Naive thymus-derived CD4-positive, alpha-beta T cell (primary cell): ENCODE results near the gene COX7B2. TPM values are rescaled to one million over a fixed set of nuclear protein-coding genes. Genes with fewer than 3 reads are reported as not detected.

Source experiments
- ATAC-seq: fragments of 150-1000 bp; cut with Tn5 transposase; 2 replicates; pipeline ENCODE4 v1.10.0; 2021; ENCODE audit warnings: mild to moderate bottlenecking, moderate library complexity
- CTCF ChIA-PET: fragments of 350-600 bp; sonication (Branson Sonifier 250); formaldehyde crosslinking; loops from one replicate; lab custom pipeline; 2021; ENCODE audit warnings: antibody characterized with exemption; lab: Charles Lee
- POLR2A ChIA-PET: fragments of 350-600 bp; sonication (Branson Sonifier 250); formaldehyde crosslinking; loops from one replicate; lab custom pipeline; 2021; ENCODE audit warnings: antibody characterized with exemption, inconsistent platforms; lab: Charles Lee
- DNase-seq, 9 donors: peaks; one replicate each; pipeline versions ENCODE4 v3.0.0 to v3.0.0-alpha.2; 2020 to 2022; ENCODE audit warnings: mixed read lengths in 1 of 9
- H3K27ac ChIP-seq: one replicate; pipeline ENCODE4 v1.7.0; 2013; ENCODE audit warnings: mild to moderate bottlenecking, low read depth, low read length, moderate library complexity
- H3K27me3 ChIP-seq, 2 donors: one replicate each; pipeline ENCODE4 v1.7.0; 2013; ENCODE audit warnings: low read length in 2 of 2, mild to moderate bottlenecking in 2 of 2, moderate library complexity in 2 of 2; ENCODE audit not compliant: control insufficient read depth in 2 of 2, insufficient read depth in 2 of 2
- H3K36me3 ChIP-seq, 3 experiments: 1 replicate in 2 of 3; 2 replicates in 1 of 3; pipeline ENCODE4 v1.7.0; 2013; ENCODE audit warnings: low read length in 3 of 3, mild to moderate bottlenecking in 3 of 3, moderate library complexity in 1 of 3; ENCODE audit not compliant: insufficient read depth in 3 of 3, control insufficient read depth in 2 of 3
- H3K4me1 ChIP-seq, 2 donors: one replicate each; pipeline ENCODE4 v1.7.0; 2013; ENCODE audit warnings: low read length in 2 of 2, mild to moderate bottlenecking in 2 of 2, moderate library complexity in 1 of 2; ENCODE audit not compliant: control insufficient read depth in 2 of 2, insufficient read depth in 2 of 2
- H3K4me3 ChIP-seq: 2 replicates; pipeline ENCODE4 v1.7.0; 2013; ENCODE audit warnings: mild to moderate bottlenecking, low read length
- H3K9me3 ChIP-seq, 3 experiments: 1 replicate in 2 of 3; 2 replicates in 1 of 3; pipeline ENCODE4 v1.7.0; 2013; ENCODE audit warnings: low read length in 3 of 3; ENCODE audit not compliant: control insufficient read depth in 2 of 3
- H3K27ac Mint-ChIP-seq, 9 donors: one replicate each; pipeline ENCODE4 v1.8.0; 2020 to 2022; ENCODE audit warnings: mixed read lengths in 9 of 9, mild to moderate bottlenecking in 8 of 9, moderate library complexity in 5 of 9, inconsistent platforms in 2 of 9
- H3K27me3 Mint-ChIP-seq, 5 donors: one replicate each; pipeline ENCODE4 v1.8.0; 2021 to 2022; ENCODE audit warnings: mixed read lengths in 5 of 5, mild to moderate bottlenecking in 1 of 5
- H3K36me3 Mint-ChIP-seq, 5 donors: one replicate each; pipeline ENCODE4 v1.8.0; 2020 to 2022; ENCODE audit warnings: mixed read lengths in 5 of 5, mild to moderate bottlenecking in 3 of 5, inconsistent platforms in 1 of 5
- H3K4me1 Mint-ChIP-seq, 7 donors: one replicate each; pipeline ENCODE4 v1.8.0; 2020 to 2022; ENCODE audit warnings: mixed read lengths in 7 of 7, mild to moderate bottlenecking in 3 of 7, inconsistent platforms in 1 of 7
- H3K4me3 Mint-ChIP-seq, 10 donors: one replicate each; pipeline ENCODE4 v1.8.0; 2020 to 2022; ENCODE audit warnings: mild to moderate bottlenecking in 10 of 10, mixed read lengths in 10 of 10, moderate library complexity in 6 of 10, inconsistent platforms in 2 of 10
- H3K9me3 Mint-ChIP-seq, 11 donors: one replicate each; pipeline ENCODE4 v1.8.0; 2020 to 2022; ENCODE audit warnings: mixed read lengths in 11 of 11, mild to moderate bottlenecking in 4 of 11, inconsistent platforms in 1 of 11, moderate library complexity in 1 of 11
- intact Hi-C, 2 donors: fragments of 100-400 bp; cut with micrococcal nuclease; formaldehyde crosslinking; loops; one replicate each; pipeline ENCODE4 v1.15.1; 2023
- polyA plus RNA-seq, 2 donors: library from polyadenylated mRNA; unstranded; fragments of 300-500 nt; fragmentation: Illumina TruSeq; gene quantifications; one replicate each; pipeline ENCODE4 v1.2.3, GENCODE V29; 2021
- total RNA-seq, 6 experiments: library from RNA in 5 of 6; stranded (reverse) in 5 of 6; gene quantifications; 1 replicate in 5 of 6; 2 replicates in 1 of 6; pipeline ENCODE4 v1.2.3 and lab custom pipeline; 2021 to 2026

Gene COX7B2
- total and polyA plus RNA-seq, 7 experiments from 2014 or later: not detected

- H3K36me3 ChIP-seq: no peaks in the 10 kb centered on the region
- Mint-ChIP-seq H3K36me3 (no peaks in the 10 kb centered on the region), H3K27me3 (peaks cover 0 to 10% (median 0%) of the 10 kb centered on the region in 5 donors), H3K27ac (no peak overlapping the region), H3K4me3 (no peak overlapping the region), H3K9me3 (peaks cover 0 to 6% (median 0%) of the 10 kb centered on the region in 11 donors), H3K4me1 (no peaks in the 10 kb centered on the region)
- no peak overlapping the region for H3K4me3 ChIP-seq
- intact Hi-C loops: no loop called here
- no peaks in the 10 kb centered on the region for H3K9me3 ChIP-seq
- ATAC-seq: no peak
- H3K4me1 ChIP-seq: no peaks in the 10 kb centered on the region
- ChIA-PET CTCF (no interaction called here), POLR2A (no interaction called here)
- no peak for DNase-seq
- H3K27me3 ChIP-seq: no peaks in the 10 kb centered on the region
- H3K27ac ChIP-seq: no peak overlapping the region
Observed at GRCh38 chr4:46900082-46900481, 9.0 kb downstream of the COX7B2 start.

- H3K27me3 Mint-ChIP-seq: peaks cover 0 to 10% (median 0%) of the 10 kb centered on the region in 5 donors
- Histone ChIP-seq H3K27me3 (no peaks in the 10 kb centered on the region), H3K27ac (no peak overlapping the region), H3K36me3 (no peaks in the 10 kb centered on the region), H3K9me3 (no peaks in the 10 kb centered on the region), H3K4me1 (no peaks in the 10 kb centered on the region), H3K4me3 (no peak overlapping the region)
- intact Hi-C loops: no loop called here
- peaks cover 0 to 12% (median 0%) of the 10 kb centered on the region in 11 donors for H3K9me3 Mint-ChIP-seq
- H3K4me1 Mint-ChIP-seq: no peaks in the 10 kb centered on the region
- ATAC-seq (no peak), DNase-seq (no peak)
- H3K36me3 Mint-ChIP-seq: no peaks in the 10 kb centered on the region
- ChIA-PET CTCF (no interaction called here), POLR2A (no interaction called here)
- H3K27ac Mint-ChIP-seq: no peak overlapping the region
- no peak overlapping the region for H3K4me3 Mint-ChIP-seq
Observed at GRCh38 chr4:46894826-46895225, 14.2 kb downstream of the COX7B2 start.

GRCh38 chr4:46890056-46890455 is 19.0 kb downstream of the COX7B2 start:
- intact Hi-C loops: no loop called here
- DNase-seq (no peak), ATAC-seq (no peak)
- Histone ChIP-seq H3K4me1 (no peaks in the 10 kb centered on the region), H3K27ac (no peak overlapping the region), H3K9me3 (no peaks in the 10 kb centered on the region), H3K4me3 (no peak overlapping the region), H3K27me3 (no peaks in the 10 kb centered on the region), H3K36me3 (no peaks in the 10 kb centered on the region)
- peaks cover 0 to 10% (median 5%) of the 10 kb centered on the region in 5 donors for H3K27me3 Mint-ChIP-seq
- CTCF ChIA-PET: no interaction called here
- POLR2A ChIA-PET: no interaction called here
- H3K4me1 Mint-ChIP-seq: no peaks in the 10 kb centered on the region
- H3K4me3 Mint-ChIP-seq: no peak overlapping the region
- no peak overlapping the region for H3K27ac Mint-ChIP-seq
- H3K36me3 Mint-ChIP-seq: no peaks in the 10 kb centered on the region
- H3K9me3 Mint-ChIP-seq: peaks cover 0 to 8% (median 0%) of the 10 kb centered on the region in 11 donors

DNA sequence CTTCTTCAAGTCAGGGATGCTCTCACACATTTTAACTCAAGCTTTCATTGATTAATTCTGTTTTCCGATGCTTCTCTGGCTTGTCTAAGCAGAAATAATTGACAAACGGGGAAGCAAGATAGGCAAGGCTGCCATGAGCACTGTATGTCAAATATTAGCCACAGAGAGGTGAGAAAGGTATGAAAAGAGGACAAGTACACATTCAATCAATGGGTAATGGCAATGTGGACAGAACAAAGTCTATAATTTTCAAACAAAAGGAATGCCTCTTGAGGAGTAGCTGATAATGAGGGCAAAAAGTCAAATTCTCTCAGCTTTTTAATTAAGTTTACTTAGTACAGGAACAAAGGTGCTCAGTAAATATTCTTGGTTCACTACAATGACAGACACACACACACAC is 19.6 kb downstream of the COX7B2 start:
- Mint-ChIP-seq H3K27ac (no peak overlapping the region), H3K4me1 (no peaks in the 10 kb centered on the region), H3K9me3 (peaks cover 0 to 8% (median 0%) of the 10 kb centered on the region in 11 donors), H3K4me3 (no peak overlapping the region), H3K36me3 (no peaks in the 10 kb centered on the region), H3K27me3 (peaks cover 0 to 10% (median 5%) of the 10 kb centered on the region in 5 donors)
- no peak for ATAC-seq
- H3K4me3 ChIP-seq: no peak overlapping the region
- H3K27ac ChIP-seq: no peak overlapping the region
- POLR2A ChIA-PET: no interaction called here
- intact Hi-C loops: no loop called here
- no peaks in the 10 kb centered on the region for H3K27me3 ChIP-seq
- CTCF ChIA-PET: no interaction called here
- H3K36me3 ChIP-seq: no peaks in the 10 kb centered on the region
- no peaks in the 10 kb centered on the region for H3K4me1 ChIP-seq
- DNase-seq: no peak
- H3K9me3 ChIP-seq: no peaks in the 10 kb centered on the region

GRCh38 chr4:46886711-46887110 is 22.3 kb downstream of the COX7B2 start:
- no peaks in the 10 kb centered on the region for H3K27me3 ChIP-seq
- H3K4me1 Mint-ChIP-seq: no peaks in the 10 kb centered on the region
- H3K36me3 ChIP-seq: no peaks in the 10 kb centered on the region
- peaks cover 0 to 8% (median 0%) of the 10 kb centered on the region in 11 donors for H3K9me3 Mint-ChIP-seq
- no peak for DNase-seq
- H3K36me3 Mint-ChIP-seq: no peaks in the 10 kb centered on the region
- H3K27ac ChIP-seq: no peak overlapping the region
- no peak overlapping the region for H3K4me3 ChIP-seq
- no peak overlapping the region for H3K4me3 Mint-ChIP-seq
- ChIA-PET POLR2A (no interaction called here), CTCF (no interaction called here)
- peaks cover 0 to 11% (median 5%) of the 10 kb centered on the region in 5 donors for H3K27me3 Mint-ChIP-seq
- H3K9me3 ChIP-seq: no peaks in the 10 kb centered on the region
- no peaks in the 10 kb centered on the region for H3K4me1 ChIP-seq
- H3K27ac Mint-ChIP-seq: no peak overlapping the region
- intact Hi-C loops: no loop called here
- no peak for ATAC-seq

- Mint-ChIP-seq H3K27me3 (peaks cover 0 to 5% (median 0%) of the 10 kb centered on the region in 5 donors), H3K4me1 (no peaks in the 10 kb centered on the region), H3K27ac (no peak overlapping the region), H3K4me3 (no peak overlapping the region), H3K36me3 (no peaks in the 10 kb centered on the region), H3K9me3 (peaks cover 0 to 6% (median 0%) of the 10 kb centered on the region in 11 donors)
- CTCF ChIA-PET: no interaction called here
- DNase-seq: no peak
- no peak for ATAC-seq
- Histone ChIP-seq H3K4me1 (no peaks in the 10 kb centered on the region), H3K27ac (no peak overlapping the region), H3K27me3 (no peaks in the 10 kb centered on the region), H3K9me3 (no peaks in the 10 kb centered on the region), H3K4me3 (no peak overlapping the region), H3K36me3 (no peaks in the 10 kb centered on the region)
- POLR2A ChIA-PET: no interaction called here
- intact Hi-C loops: no loop called here
Observed at GRCh38 chr4:46878641-46879040, 30.4 kb downstream of the COX7B2 start.

GRCh38 chr4:46874811-46875210 is 34.2 kb downstream of the COX7B2 start:
- Histone ChIP-seq H3K27ac (no peak overlapping the region), H3K36me3 (no peaks in the 10 kb centered on the region), H3K4me3 (no peak overlapping the region), H3K9me3 (no peaks in the 10 kb centered on the region), H3K4me1 (no peaks in the 10 kb centered on the region), H3K27me3 (no peaks in the 10 kb centered on the region)
- H3K4me3 Mint-ChIP-seq: no peak overlapping the region
- ATAC-seq: no peak
- peaks cover 0 to 11% (median 0%) of the 10 kb centered on the region in 5 donors for H3K27me3 Mint-ChIP-seq
- H3K4me1 Mint-ChIP-seq: no peaks in the 10 kb centered on the region
- ChIA-PET CTCF (no interaction called here), POLR2A (no interaction called here)
- H3K9me3 Mint-ChIP-seq: peaks cover 0 to 11% (median 3%) of the 10 kb centered on the region in 11 donors
- no peaks in the 10 kb centered on the region for H3K36me3 Mint-ChIP-seq
- intact Hi-C loops: no loop called here
- no peak overlapping the region for H3K27ac Mint-ChIP-seq
- DNase-seq: no peak
